WTC11 (cell line): ENCODE measurements around the gene RBM38. TPM values are rescaled to one million over a fixed set of nuclear protein-coding genes. Genes with fewer than 3 reads are reported as not detected.

Source experiments
- ATAC-seq: fragments of 200-7000 bp; cut with Tn5 transposase; 2 replicates; pipeline ENCODE4 v1.10.0; 2021; ENCODE audit warnings: mild to moderate bottlenecking, moderate library complexity
- CTCF ChIA-PET: fragments of 300-600 bp; sonication (Branson Sonifier 250); formaldehyde crosslinking; loops from one replicate; lab custom pipeline; 2021; ENCODE audit warnings: antibody characterized with exemption; lab: Charles Lee
- POLR2A ChIA-PET: fragments of 350-600 bp; sonication (Branson Sonifier 250); formaldehyde crosslinking; loops from one replicate; lab custom pipeline; 2021; ENCODE audit warnings: antibody characterized with exemption; lab: Charles Lee
- DNase-seq: peaks from one replicate; pipeline ENCODE4 v3.0.0; 2021; ENCODE audit warnings: low spot score
- H3K27ac Mint-ChIP-seq: 2 replicates; pipeline ENCODE4 v1.8.0; 2021; ENCODE audit warnings: mixed read lengths
- H3K27me3 Mint-ChIP-seq: 2 replicates; pipeline ENCODE4 v1.8.0; 2021; ENCODE audit warnings: low read depth, mild to moderate bottlenecking, moderate library complexity, mixed read lengths
- H3K36me3 Mint-ChIP-seq: 2 replicates; pipeline ENCODE4 v1.8.0; 2021; ENCODE audit warnings: mixed read lengths
- H3K4me1 Mint-ChIP-seq: 2 replicates; pipeline ENCODE4 v1.8.0; 2022; ENCODE audit warnings: mixed read lengths
- H3K4me3 Mint-ChIP-seq: 2 replicates; pipeline ENCODE4 v1.8.0; 2021; ENCODE audit warnings: mild to moderate bottlenecking, moderate library complexity, mixed read lengths
- H3K9me3 Mint-ChIP-seq: 2 replicates; pipeline ENCODE4 v1.8.0; 2021; ENCODE audit warnings: mixed read lengths
- CBFB ChIP-seq: sonication (generic); formaldehyde crosslinking; IDR thresholded peaks from 2 replicates; pipeline ENCODE4 v1.8.1; 2022; ENCODE audit warnings: mild to moderate bottlenecking, low read depth, missing genetic modification reagents
- CREB1 ChIP-seq: sonication (generic); formaldehyde crosslinking; IDR thresholded peaks from 2 replicates; pipeline ENCODE4 v1.8.0; 2023; ENCODE audit warnings: mild to moderate bottlenecking, missing genetic modification reagents
- GTF2I ChIP-seq: fragments of 250-450 bp; sonication (Bioruptor Pico); conservative IDR thresholded peaks from 2 replicates; pipeline ENCODE4 v1.4.0; 2021; ENCODE audit warnings: mild to moderate bottlenecking
- NFE2L1 ChIP-seq: sonication (generic); formaldehyde crosslinking; IDR thresholded peaks from 2 replicates; pipeline ENCODE4 v1.8.1; 2023; ENCODE audit warnings: missing genetic modification reagents
- ZNF219 ChIP-seq: sonication (generic); formaldehyde crosslinking; IDR thresholded peaks from 2 replicates; pipeline ENCODE4 v1.8.0; 2023; ENCODE audit warnings: missing genetic modification reagents, mild to moderate bottlenecking, borderline replicate concordance
- total RNA-seq: library from RNA; stranded (reverse); gene quantifications from 3 replicates; pipeline ENCODE4 v1.2.3, GENCODE V29; 2021
- TF ChIP-seq, protein P1 (sequence below): sonication (generic); formaldehyde crosslinking; IDR thresholded peaks from 2 replicates; pipeline ENCODE4 v1.8.1; 2022; ENCODE audit warnings: mild to moderate bottlenecking, missing genetic modification reagents, moderate library complexity, borderline replicate concordance
- TF ChIP-seq, protein P2 (sequence below): sonication (generic); formaldehyde crosslinking; IDR thresholded peaks from 2 replicates; pipeline ENCODE4 v1.8.1; 2023; ENCODE audit warnings: mild to moderate bottlenecking, missing genetic modification reagents
- TF ChIP-seq, protein P3 (sequence below): sonication (generic); formaldehyde crosslinking; conservative IDR thresholded peaks from 2 replicates; pipeline ENCODE4 v1.8.1; 2023; ENCODE audit warnings: mild to moderate bottlenecking, low read depth, missing genetic modification reagents, moderate library complexity
- TF ChIP-seq, protein P4 (sequence below): sonication (generic); formaldehyde crosslinking; IDR thresholded peaks from 2 replicates; pipeline ENCODE4 v1.8.0; 2023; ENCODE audit warnings: missing genetic modification reagents, mild to moderate bottlenecking, borderline replicate concordance
- TF ChIP-seq, protein P5 (sequence below): sonication (generic); formaldehyde crosslinking; IDR thresholded peaks from 2 replicates; pipeline ENCODE4 v1.8.0; 2022; ENCODE audit warnings: missing genetic modification reagents
- TF ChIP-seq, protein P6 (sequence below): sonication (generic); formaldehyde crosslinking; IDR thresholded peaks from 2 replicates; pipeline ENCODE4 v1.8.0; 2022; ENCODE audit warnings: mild to moderate bottlenecking, missing genetic modification reagents

The RBM38 gene
- total RNA-seq, 1 experiment from 2014 or later, result 69.0 TPM

DNA sequence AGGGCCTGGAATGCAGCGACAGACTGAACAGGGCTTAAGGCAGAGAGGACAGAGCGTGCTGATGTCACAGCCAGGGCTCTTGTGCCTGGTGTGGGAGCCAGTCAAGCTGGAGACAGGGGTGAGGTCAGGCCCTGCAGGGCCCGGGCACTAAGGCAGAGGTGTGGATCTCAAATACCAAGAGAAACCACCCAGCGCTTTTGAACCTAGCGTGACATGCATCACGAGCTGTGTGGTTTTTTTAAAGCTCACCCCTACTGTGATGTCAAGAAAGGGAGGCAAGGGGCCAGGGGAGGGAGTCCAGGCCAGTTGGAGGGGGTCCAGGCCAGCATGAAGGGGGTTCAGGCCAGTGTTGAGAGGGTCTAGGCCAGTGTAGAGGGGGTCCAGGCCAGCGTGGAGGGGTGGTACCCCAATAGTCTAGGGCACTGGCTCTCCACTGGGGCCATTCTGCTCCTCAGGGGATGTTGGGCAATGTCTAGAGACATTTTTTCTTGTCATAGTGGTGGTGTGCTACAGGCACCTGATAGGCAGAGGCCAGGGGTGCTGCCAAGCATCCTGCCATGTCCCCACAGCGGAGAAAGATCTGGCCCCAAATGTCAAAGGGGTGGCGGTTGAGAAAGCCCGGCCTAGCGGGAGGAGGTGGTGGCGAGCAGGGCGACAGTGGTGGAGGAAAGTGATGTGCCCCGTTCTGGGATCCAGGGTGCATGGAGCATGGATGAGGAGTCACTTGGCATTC, 42.6 kb downstream of the RBM38 start (continued):
- TF ChIP-seq, protein P1, sequence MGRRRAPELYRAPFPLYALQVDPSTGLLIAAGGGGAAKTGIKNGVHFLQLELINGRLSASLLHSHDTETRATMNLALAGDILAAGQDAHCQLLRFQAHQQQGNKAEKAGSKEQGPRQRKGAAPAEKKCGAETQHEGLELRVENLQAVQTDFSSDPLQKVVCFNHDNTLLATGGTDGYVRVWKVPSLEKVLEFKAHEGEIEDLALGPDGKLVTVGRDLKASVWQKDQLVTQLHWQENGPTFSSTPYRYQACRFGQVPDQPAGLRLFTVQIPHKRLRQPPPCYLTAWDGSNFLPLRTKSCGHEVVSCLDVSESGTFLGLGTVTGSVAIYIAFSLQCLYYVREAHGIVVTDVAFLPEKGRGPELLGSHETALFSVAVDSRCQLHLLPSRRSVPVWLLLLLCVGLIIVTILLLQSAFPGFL, result no peak

DNA sequence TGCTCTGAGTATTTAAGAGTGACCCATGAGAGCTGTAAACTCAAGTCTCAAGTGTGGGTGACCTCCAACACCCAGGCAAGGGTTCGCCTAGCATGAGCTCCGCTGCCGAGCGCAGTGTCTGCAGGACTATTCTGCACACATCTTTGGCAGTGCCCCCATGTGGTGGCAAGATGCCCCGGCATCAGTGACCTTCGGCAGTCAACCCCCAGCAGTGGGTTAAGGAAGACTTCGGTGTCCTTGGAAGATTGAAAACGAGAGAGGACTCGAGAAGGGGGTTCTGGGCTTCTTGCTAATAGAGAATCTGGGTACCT, 43.1 kb downstream of the RBM38 start:
- POLR2A ChIA-PET, result no interaction called here
- Mint-ChIP-seq H3K36me3 (no peaks in the 10 kb centered on the region), H3K4me1 (peaks cover 7% of the 10 kb centered on the region)
- no peak for DNase-seq
- 0 out of 2 replicates have a peak, but pooled peaks have one; percentile 41 for ATAC-seq
- TF ChIP-seq CREB1 (CRISPR knock-in tag), result no peak
- TF ChIP-seq, protein P1, result no peak
- no peak for TF ChIP-seq CBFB (CRISPR knock-in tag)
- TF ChIP-seq, protein P2, sequence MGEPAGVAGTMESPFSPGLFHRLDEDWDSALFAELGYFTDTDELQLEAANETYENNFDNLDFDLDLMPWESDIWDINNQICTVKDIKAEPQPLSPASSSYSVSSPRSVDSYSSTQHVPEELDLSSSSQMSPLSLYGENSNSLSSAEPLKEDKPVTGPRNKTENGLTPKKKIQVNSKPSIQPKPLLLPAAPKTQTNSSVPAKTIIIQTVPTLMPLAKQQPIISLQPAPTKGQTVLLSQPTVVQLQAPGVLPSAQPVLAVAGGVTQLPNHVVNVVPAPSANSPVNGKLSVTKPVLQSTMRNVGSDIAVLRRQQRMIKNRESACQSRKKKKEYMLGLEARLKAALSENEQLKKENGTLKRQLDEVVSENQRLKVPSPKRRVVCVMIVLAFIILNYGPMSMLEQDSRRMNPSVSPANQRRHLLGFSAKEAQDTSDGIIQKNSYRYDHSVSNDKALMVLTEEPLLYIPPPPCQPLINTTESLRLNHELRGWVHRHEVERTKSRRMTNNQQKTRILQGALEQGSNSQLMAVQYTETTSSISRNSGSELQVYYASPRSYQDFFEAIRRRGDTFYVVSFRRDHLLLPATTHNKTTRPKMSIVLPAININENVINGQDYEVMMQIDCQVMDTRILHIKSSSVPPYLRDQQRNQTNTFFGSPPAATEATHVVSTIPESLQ (CRISPR knock-in tag), result no peak
- no peak for TF ChIP-seq ZNF219 (CRISPR knock-in tag)
- no peak for TF ChIP-seq GTF2I (CRISPR knock-in tag)
- TF ChIP-seq, protein P3, sequence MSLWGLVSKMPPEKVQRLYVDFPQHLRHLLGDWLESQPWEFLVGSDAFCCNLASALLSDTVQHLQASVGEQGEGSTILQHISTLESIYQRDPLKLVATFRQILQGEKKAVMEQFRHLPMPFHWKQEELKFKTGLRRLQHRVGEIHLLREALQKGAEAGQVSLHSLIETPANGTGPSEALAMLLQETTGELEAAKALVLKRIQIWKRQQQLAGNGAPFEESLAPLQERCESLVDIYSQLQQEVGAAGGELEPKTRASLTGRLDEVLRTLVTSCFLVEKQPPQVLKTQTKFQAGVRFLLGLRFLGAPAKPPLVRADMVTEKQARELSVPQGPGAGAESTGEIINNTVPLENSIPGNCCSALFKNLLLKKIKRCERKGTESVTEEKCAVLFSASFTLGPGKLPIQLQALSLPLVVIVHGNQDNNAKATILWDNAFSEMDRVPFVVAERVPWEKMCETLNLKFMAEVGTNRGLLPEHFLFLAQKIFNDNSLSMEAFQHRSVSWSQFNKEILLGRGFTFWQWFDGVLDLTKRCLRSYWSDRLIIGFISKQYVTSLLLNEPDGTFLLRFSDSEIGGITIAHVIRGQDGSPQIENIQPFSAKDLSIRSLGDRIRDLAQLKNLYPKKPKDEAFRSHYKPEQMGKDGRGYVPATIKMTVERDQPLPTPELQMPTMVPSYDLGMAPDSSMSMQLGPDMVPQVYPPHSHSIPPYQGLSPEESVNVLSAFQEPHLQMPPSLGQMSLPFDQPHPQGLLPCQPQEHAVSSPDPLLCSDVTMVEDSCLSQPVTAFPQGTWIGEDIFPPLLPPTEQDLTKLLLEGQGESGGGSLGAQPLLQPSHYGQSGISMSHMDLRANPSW, result no peak
- TF ChIP-seq, all 79 proteins: peak for 0
- H3K9me3 Mint-ChIP-seq, result no peaks in the 10 kb centered on the region
- H3K27me3 Mint-ChIP-seq, result peaks cover 2% of the 10 kb centered on the region; the same call in 1 of the 2 replicates
- CTCF ChIA-PET, result interaction anchor here (0.6 to 1.4 kb wide), 7 partner anchors 10 to 51 kb away, joined by 3 to 7 read pairs (median 4); no protein-coding TSS in a partner anchor
- no peak overlapping the region for H3K4me3 Mint-ChIP-seq
- no peak overlapping the region for H3K27ac Mint-ChIP-seq

DNA sequence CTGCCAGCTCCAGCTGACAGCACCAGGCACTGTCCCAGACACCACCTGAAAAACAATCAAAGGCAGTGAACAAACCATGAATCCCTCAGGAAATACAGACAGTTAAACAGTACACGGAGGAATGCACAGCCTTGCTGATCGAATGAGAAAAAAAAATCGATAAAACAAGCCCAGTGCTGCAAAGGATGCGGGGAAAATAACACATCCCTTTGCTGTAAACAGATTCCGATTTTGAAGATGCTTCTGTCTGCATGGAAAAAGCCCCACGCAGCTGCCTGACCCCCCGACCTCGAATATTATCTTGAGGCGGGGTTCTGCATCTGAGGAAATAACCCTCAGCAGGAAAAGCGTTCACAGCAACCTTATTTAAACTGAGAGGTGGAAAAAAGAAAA, 43.9 kb downstream of the RBM38 start:
- Mint-ChIP-seq H3K27ac (no peak overlapping the region), H3K4me1 (peaks cover 7% of the 10 kb centered on the region), H3K27me3 (no peaks in the 10 kb centered on the region), H3K9me3 (no peaks in the 10 kb centered on the region), H3K4me3 (no peak overlapping the region), H3K36me3 (no peaks in the 10 kb centered on the region)
- POLR2A ChIA-PET, result interaction anchor here (1.0 kb wide), 2 partner anchors 44 to 46 kb away, joined by 3 to 6 read pairs; no protein-coding TSS in a partner anchor
- CTCF ChIA-PET, result interaction anchor here (1.0 to 1.4 kb wide), 3 partner anchors 23 to 59 kb away, joined by 3 to 5 read pairs (median 4); no protein-coding TSS in a partner anchor
- DNase-seq (no peak), ATAC-seq (no peak)
- TF ChIP-seq NFE2L1, result no peak
- TF ChIP-seq, protein P4, sequence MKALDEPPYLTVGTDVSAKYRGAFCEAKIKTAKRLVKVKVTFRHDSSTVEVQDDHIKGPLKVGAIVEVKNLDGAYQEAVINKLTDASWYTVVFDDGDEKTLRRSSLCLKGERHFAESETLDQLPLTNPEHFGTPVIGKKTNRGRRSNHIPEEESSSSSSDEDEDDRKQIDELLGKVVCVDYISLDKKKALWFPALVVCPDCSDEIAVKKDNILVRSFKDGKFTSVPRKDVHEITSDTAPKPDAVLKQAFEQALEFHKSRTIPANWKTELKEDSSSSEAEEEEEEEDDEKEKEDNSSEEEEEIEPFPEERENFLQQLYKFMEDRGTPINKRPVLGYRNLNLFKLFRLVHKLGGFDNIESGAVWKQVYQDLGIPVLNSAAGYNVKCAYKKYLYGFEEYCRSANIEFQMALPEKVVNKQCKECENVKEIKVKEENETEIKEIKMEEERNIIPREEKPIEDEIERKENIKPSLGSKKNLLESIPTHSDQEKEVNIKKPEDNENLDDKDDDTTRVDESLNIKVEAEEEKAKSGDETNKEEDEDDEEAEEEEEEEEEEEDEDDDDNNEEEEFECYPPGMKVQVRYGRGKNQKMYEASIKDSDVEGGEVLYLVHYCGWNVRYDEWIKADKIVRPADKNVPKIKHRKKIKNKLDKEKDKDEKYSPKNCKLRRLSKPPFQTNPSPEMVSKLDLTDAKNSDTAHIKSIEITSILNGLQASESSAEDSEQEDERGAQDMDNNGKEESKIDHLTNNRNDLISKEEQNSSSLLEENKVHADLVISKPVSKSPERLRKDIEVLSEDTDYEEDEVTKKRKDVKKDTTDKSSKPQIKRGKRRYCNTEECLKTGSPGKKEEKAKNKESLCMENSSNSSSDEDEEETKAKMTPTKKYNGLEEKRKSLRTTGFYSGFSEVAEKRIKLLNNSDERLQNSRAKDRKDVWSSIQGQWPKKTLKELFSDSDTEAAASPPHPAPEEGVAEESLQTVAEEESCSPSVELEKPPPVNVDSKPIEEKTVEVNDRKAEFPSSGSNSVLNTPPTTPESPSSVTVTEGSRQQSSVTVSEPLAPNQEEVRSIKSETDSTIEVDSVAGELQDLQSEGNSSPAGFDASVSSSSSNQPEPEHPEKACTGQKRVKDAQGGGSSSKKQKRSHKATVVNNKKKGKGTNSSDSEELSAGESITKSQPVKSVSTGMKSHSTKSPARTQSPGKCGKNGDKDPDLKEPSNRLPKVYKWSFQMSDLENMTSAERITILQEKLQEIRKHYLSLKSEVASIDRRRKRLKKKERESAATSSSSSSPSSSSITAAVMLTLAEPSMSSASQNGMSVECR (CRISPR knock-in tag), result no peak
- TF ChIP-seq, protein P5, sequence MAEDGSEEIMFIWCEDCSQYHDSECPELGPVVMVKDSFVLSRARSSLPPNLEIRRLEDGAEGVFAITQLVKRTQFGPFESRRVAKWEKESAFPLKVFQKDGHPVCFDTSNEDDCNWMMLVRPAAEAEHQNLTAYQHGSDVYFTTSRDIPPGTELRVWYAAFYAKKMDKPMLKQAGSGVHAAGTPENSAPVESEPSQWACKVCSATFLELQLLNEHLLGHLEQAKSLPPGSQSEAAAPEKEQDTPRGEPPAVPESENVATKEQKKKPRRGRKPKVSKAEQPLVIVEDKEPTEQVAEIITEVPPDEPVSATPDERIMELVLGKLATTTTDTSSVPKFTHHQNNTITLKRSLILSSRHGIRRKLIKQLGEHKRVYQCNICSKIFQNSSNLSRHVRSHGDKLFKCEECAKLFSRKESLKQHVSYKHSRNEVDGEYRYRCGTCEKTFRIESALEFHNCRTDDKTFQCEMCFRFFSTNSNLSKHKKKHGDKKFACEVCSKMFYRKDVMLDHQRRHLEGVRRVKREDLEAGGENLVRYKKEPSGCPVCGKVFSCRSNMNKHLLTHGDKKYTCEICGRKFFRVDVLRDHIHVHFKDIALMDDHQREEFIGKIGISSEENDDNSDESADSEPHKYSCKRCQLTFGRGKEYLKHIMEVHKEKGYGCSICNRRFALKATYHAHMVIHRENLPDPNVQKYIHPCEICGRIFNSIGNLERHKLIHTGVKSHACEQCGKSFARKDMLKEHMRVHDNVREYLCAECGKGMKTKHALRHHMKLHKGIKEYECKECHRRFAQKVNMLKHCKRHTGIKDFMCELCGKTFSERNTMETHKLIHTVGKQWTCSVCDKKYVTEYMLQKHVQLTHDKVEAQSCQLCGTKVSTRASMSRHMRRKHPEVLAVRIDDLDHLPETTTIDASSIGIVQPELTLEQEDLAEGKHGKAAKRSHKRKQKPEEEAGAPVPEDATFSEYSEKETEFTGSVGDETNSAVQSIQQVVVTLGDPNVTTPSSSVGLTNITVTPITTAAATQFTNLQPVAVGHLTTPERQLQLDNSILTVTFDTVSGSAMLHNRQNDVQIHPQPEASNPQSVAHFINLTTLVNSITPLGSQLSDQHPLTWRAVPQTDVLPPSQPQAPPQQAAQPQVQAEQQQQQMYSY (CRISPR knock-in tag), result no peak
- TF ChIP-seq, protein P6, sequence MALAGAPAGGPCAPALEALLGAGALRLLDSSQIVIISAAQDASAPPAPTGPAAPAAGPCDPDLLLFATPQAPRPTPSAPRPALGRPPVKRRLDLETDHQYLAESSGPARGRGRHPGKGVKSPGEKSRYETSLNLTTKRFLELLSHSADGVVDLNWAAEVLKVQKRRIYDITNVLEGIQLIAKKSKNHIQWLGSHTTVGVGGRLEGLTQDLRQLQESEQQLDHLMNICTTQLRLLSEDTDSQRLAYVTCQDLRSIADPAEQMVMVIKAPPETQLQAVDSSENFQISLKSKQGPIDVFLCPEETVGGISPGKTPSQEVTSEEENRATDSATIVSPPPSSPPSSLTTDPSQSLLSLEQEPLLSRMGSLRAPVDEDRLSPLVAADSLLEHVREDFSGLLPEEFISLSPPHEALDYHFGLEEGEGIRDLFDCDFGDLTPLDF (CRISPR knock-in tag), result no peak
- TF ChIP-seq, protein P3, result no peak
